Activated CD4-positive, alpha-beta memory T cell treated with anti-CD3 and anti-CD28 coated beads, Interleukin-2, amount 10 ng/mL, durations not matched to agents 7 days and 5 days (primary cell): ENCODE measurements around the gene PRAMEF1. TPM values are rescaled to one million over a fixed set of nuclear protein-coding genes. Genes with fewer than 3 reads are reported as not detected.
"Not testable (repeated sequence)": the region's sequence is repeated elsewhere in the genome, so short reads cannot be mapped to it uniquely, and the experiment has no call there.

Experiments used
- CTCF ChIA-PET: fragments of 350-600 bp; sonication (Branson Sonifier 250); formaldehyde crosslinking; loops from one replicate; lab custom pipeline; 2021; ENCODE audit warnings: antibody characterized with exemption, inconsistent platforms; lab: Charles Lee
- POLR2A ChIA-PET: fragments of 350-600 bp; sonication (Branson Sonifier 250); formaldehyde crosslinking; loops from one replicate; lab custom pipeline; 2021; ENCODE audit warnings: antibody characterized with exemption; lab: Charles Lee
- DNase-seq: peaks from one replicate; pipeline ENCODE4 v3.0.0-alpha.2; 2020
- H3K27ac Mint-ChIP-seq: one replicate; pipeline ENCODE4 v1.8.0; 2021; ENCODE audit warnings: mild to moderate bottlenecking, mixed read lengths
- H3K27me3 Mint-ChIP-seq: one replicate; pipeline ENCODE4 v1.8.0; 2021; ENCODE audit warnings: mixed read lengths
- H3K36me3 Mint-ChIP-seq: one replicate; pipeline ENCODE4 v1.8.0; 2021; ENCODE audit warnings: low read depth, mixed read lengths
- H3K4me1 Mint-ChIP-seq: one replicate; pipeline ENCODE4 v1.8.0; 2021; ENCODE audit warnings: mixed read lengths
- H3K4me3 Mint-ChIP-seq: one replicate; pipeline ENCODE4 v1.8.0; 2021; ENCODE audit warnings: mild to moderate bottlenecking, mixed read lengths
- H3K9me3 Mint-ChIP-seq: one replicate; pipeline ENCODE4 v1.8.0; 2021; ENCODE audit warnings: mixed read lengths
- total RNA-seq, 2 experiments: library from RNA; stranded (reverse); gene quantifications; one replicate each; pipeline ENCODE4 v1.2.3, GENCODE V29; 2021

PRAMEF1 gene
- total RNA-seq, 2 experiments from 2014 or later: not detected

- H3K36me3 Mint-ChIP-seq, DNase-seq, H3K27ac Mint-ChIP-seq, CTCF ChIA-PET, H3K27me3 Mint-ChIP-seq, H3K4me1 Mint-ChIP-seq, H3K4me3 Mint-ChIP-seq, POLR2A ChIA-PET: not testable (repeated sequence)
- H3K9me3 Mint-ChIP-seq: peaks cover 14% of the 10 kb centered on the region
Observed at GRCh38 chr1:12783783-12784182, 7.4 kb upstream of the PRAMEF1 start.

GRCh38 chr1:12784729-12785128 is 6.5 kb upstream of the PRAMEF1 start:
- H3K27me3 Mint-ChIP-seq, DNase-seq, H3K36me3 Mint-ChIP-seq, H3K4me1 Mint-ChIP-seq, POLR2A ChIA-PET, H3K27ac Mint-ChIP-seq, H3K4me3 Mint-ChIP-seq, CTCF ChIA-PET: not testable (repeated sequence)
- peaks cover 14% of the 10 kb centered on the region for H3K9me3 Mint-ChIP-seq

- ChIA-PET POLR2A (no interaction called here), CTCF (no interaction called here)
- Mint-ChIP-seq H3K27ac (no peak overlapping the region), H3K36me3 (no peaks in the 10 kb centered on the region), H3K9me3 (no peaks in the 10 kb centered on the region), H3K4me1 (no peaks in the 10 kb centered on the region), H3K27me3 (peaks cover 8% of the 10 kb centered on the region), H3K4me3 (no peak overlapping the region)
- DNase-seq: no peak
Observed at GRCh38 chr1:12798911-12799310, 7.7 kb downstream of the PRAMEF1 start.

- Mint-ChIP-seq H3K4me1 (no peaks in the 10 kb centered on the region), H3K4me3 (no peak overlapping the region), H3K36me3 (no peaks in the 10 kb centered on the region), H3K27me3 (peaks cover 12% of the 10 kb centered on the region), H3K27ac (no peak overlapping the region), H3K9me3 (peaks cover 1% of the 10 kb centered on the region)
- ChIA-PET POLR2A (no interaction called here), CTCF (no interaction called here)
- DNase-seq: no peak
Observed at GRCh38 chr1:12799730-12800129, 8.5 kb downstream of the PRAMEF1 start.

- POLR2A ChIA-PET: no interaction called here
- H3K9me3 Mint-ChIP-seq: peaks cover 3% of the 10 kb centered on the region
- CTCF ChIA-PET: no interaction called here
Observed at GRCh38 chr1:12809933-12810332, 18.7 kb downstream of the PRAMEF1 start.

GRCh38 chr1:12810691-12811408 is 19.7 kb downstream of the PRAMEF1 start:
- H3K27me3 Mint-ChIP-seq: peaks cover 2% of the 10 kb centered on the region
- no peaks in the 10 kb centered on the region for H3K9me3 Mint-ChIP-seq
- no peak overlapping the region for H3K4me3 Mint-ChIP-seq
- DNase-seq: no peak
- H3K36me3 Mint-ChIP-seq: no peaks in the 10 kb centered on the region
- POLR2A ChIA-PET: no interaction called here
- CTCF ChIA-PET: no interaction called here
- H3K27ac Mint-ChIP-seq: no peak overlapping the region
- no peaks in the 10 kb centered on the region for H3K4me1 Mint-ChIP-seq

More at GRCh38 chr1:12809933-12810332, 18.7 kb downstream of the PRAMEF1 start:
- Mint-ChIP-seq H3K4me1 (no peaks in the 10 kb centered on the region), H3K4me3 (no peak overlapping the region), H3K27ac (no peak overlapping the region), H3K36me3 (no peaks in the 10 kb centered on the region), H3K27me3 (peaks cover 5% of the 10 kb centered on the region)
- DNase-seq: no peak

GRCh38 chr1:12811409-12811784 is 20.2 kb downstream of the PRAMEF1 start:
- ChIA-PET CTCF (no interaction called here), POLR2A (no interaction called here)
- no peak overlapping the region for H3K4me3 Mint-ChIP-seq
- DNase-seq: no peak
- H3K27ac Mint-ChIP-seq: no peak overlapping the region
- H3K27me3 Mint-ChIP-seq: peaks cover 4% of the 10 kb centered on the region
- H3K36me3 Mint-ChIP-seq: no peaks in the 10 kb centered on the region
- no peaks in the 10 kb centered on the region for H3K4me1 Mint-ChIP-seq
- H3K9me3 Mint-ChIP-seq: no peaks in the 10 kb centered on the region

- POLR2A ChIA-PET, H3K36me3 Mint-ChIP-seq, H3K9me3 Mint-ChIP-seq, H3K4me1 Mint-ChIP-seq, H3K27ac Mint-ChIP-seq, DNase-seq, H3K4me3 Mint-ChIP-seq, CTCF ChIA-PET: not testable (repeated sequence)
- H3K27me3 Mint-ChIP-seq: peaks cover 16% of the 10 kb centered on the region
Observed at GRCh38 chr1:12819061-12819460, 27.9 kb downstream of the PRAMEF1 start.

GRCh38 chr1:12831310-12831709 is 40.1 kb downstream of the PRAMEF1 start, which contains the start of gene PRAMEF11:
PRAMEF11 (minus strand) TSS chr1:12831410; CDS start chr1:12828789, 2,621 bp downstream.
- CTCF ChIA-PET, H3K27ac Mint-ChIP-seq, H3K4me3 Mint-ChIP-seq, H3K36me3 Mint-ChIP-seq, H3K4me1 Mint-ChIP-seq, H3K27me3 Mint-ChIP-seq, H3K9me3 Mint-ChIP-seq, DNase-seq, POLR2A ChIA-PET: not testable (repeated sequence)

- DNase-seq, H3K36me3 Mint-ChIP-seq, POLR2A ChIA-PET, H3K27me3 Mint-ChIP-seq, H3K4me1 Mint-ChIP-seq, H3K27ac Mint-ChIP-seq, CTCF ChIA-PET, H3K4me3 Mint-ChIP-seq, H3K9me3 Mint-ChIP-seq: not testable (repeated sequence)
Observed at GRCh38 chr1:12833251-12833650, 42.1 kb downstream of the PRAMEF1 start.

Other genes starting within 250 kb of the PRAMEF1 start
- gene DHRS3, start 173.2 kb upstream of the PRAMEF1 start, total RNA-seq: 10 to 100 TPM; 30.1 to 32.5 TPM
- not detected for gene AADACL4, start 147.3 kb upstream of the PRAMEF1 start, total RNA-seq
- not detected for gene AADACL3, start 75.3 kb upstream of the PRAMEF1 start, total RNA-seq
- not detected for gene CFAP107, start 45.2 kb upstream of the PRAMEF1 start, total RNA-seq
- gene PRAMEF12, start 17.7 kb upstream of the PRAMEF1 start, total RNA-seq: not detected
- gene PRAMEF11, start 40.0 kb downstream of the PRAMEF1 start, total RNA-seq: not detected
- gene HNRNPCL1, start 57.3 kb downstream of the PRAMEF1 start, total RNA-seq: not detected
- gene PRAMEF2, start 65.7 kb downstream of the PRAMEF1 start, total RNA-seq: not detected
- gene PRAMEF4, start 94.8 kb downstream of the PRAMEF1 start, total RNA-seq: not detected
- not detected for gene PRAMEF10, start 106.9 kb downstream of the PRAMEF1 start, total RNA-seq
- not detected for gene PRAMEF7, start 125.2 kb downstream of the PRAMEF1 start, total RNA-seq
- not detected for gene PRAMEF6, start 156.2 kb downstream of the PRAMEF1 start, total RNA-seq